ENCODE measurements around the gene SCCPDH.

Gene SCCPDH

DNA sequence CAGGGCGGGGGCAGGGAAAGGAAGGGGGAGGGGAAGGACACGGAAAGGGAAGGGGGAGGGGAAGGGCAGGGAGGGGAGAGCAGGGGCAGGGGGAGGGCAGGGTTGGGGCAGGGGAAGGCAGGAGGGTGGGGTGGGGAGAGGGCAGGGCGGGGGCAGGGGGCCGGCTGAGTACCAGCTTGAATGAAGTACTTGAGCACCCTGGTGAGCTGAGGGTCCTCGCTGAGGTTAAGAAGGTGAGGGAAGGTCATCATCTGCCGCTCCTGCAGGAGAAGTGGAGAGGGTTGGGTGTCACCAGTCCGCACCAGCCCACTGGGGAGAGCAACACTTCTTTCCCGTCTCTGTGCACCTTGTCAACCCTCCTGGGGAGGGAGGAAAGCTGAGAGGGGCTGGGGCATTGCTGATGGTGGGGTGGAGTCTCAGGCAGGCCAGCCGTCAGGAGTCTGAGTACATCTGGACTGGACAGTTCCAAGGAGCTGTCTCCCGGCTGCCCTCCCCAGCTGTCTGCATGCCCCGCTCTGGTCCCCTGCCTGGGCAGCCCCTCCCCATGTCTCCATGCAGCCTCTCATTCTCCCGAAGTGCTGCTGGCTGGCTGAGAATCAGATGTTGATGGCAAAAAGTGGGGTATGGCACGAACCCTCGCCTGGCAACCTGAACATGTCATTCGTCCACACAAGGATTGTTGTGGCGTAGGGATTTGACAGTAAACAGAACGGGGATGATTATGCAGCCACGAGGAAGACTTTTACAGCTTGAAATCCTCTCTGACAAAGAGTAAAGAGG is 70.0 kb downstream of the SCCPDH start:
- TF ChIP-seq, protein P1, sequence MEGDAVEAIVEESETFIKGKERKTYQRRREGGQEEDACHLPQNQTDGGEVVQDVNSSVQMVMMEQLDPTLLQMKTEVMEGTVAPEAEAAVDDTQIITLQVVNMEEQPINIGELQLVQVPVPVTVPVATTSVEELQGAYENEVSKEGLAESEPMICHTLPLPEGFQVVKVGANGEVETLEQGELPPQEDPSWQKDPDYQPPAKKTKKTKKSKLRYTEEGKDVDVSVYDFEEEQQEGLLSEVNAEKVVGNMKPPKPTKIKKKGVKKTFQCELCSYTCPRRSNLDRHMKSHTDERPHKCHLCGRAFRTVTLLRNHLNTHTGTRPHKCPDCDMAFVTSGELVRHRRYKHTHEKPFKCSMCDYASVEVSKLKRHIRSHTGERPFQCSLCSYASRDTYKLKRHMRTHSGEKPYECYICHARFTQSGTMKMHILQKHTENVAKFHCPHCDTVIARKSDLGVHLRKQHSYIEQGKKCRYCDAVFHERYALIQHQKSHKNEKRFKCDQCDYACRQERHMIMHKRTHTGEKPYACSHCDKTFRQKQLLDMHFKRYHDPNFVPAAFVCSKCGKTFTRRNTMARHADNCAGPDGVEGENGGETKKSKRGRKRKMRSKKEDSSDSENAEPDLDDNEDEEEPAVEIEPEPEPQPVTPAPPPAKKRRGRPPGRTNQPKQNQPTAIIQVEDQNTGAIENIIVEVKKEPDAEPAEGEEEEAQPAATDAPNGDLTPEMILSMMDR (conservative IDR thresholded peaks at IDR 0.05), result no peak
- TF ChIP-seq ZFX (IDR thresholded peaks at IDR 0.05), result no peak
- H3K27ac ChIP-seq, result no peak overlapping the region

DNA sequence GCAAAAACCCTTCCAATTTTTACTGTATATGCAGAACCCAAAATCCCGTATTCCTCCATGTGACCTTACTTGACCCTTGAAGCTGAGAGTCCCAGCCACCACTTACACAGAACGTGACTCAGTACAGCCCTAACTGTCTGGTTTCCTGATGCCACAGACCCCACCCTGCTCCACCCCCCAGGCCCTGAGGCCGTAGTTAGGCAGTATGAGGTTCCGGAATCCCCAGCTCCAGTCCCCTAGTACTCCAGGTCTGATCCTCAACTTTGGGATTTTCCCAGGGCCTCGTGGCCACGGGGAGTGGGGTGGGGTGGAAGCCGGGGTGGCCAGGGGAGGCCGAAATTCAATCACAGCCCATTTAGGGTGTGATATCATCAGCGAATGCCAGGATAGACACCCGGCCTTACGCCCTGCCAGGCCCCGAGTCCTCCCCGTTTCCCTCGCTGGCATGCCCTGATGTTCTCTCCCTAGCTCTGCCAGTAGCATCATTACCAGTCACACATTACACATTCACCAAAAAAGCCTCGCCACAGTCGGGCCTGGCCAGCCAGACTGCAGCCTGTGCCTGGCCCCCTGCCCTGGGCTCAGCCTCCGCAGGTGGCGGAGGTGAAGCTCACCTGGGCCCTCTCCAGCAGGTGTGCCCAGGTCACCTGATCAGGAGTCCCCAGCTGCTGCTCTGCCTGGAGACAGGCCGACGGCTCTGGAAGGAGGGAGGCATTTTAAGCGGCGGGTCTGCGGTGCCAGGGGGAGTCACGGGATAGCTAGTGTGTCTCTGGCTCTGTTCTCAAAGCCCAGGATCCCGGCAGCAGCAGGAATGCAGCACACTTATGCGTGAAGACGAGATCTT is 70.8 kb downstream of the SCCPDH start:
- no peak overlapping the region for H3K27ac ChIP-seq
- TF ChIP-seq ZFX (IDR thresholded peaks at IDR 0.05), result no peak
- TF ChIP-seq, protein P1 (conservative IDR thresholded peaks at IDR 0.05), result no peak

DNA sequence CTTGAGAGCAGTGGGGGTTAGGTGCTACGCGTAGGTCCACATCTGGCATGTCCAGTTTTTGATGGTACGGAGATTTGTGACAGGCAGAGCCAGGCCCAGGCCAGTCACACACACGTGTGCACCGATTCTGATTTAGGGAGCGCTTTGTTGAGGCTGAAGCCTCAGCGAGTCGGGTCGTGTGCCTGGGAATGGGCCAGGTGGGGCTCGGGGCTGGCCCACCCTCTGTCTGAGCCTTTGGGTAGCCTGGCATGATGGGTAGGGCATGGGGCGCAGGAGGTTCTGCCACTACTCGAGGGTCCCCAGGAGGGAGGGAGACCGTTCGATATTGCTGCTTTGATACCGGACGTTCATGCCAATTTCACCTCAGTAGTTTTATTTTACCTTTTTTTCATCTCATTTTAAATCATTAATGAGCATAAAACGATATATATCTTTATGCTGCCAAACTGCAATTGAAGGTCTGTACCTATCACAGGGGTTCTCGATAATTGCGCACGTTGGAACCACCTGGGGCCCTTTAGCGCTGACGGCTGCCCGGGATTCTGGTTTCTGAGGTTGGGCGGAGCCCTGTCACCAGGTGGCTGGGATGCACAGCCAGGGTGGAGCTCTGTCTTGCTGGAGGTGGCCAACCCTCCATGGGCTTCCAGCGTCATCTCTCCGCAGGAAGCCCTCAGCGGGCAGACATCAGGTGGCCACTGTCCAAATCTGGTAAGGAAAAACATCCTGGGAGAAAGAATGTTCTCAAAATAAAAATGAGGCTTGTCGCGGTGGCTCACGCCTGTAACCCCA is 71.9 kb downstream of the SCCPDH start:
- H3K27ac ChIP-seq, result no peak overlapping the region
- TF ChIP-seq ZFX (IDR thresholded peaks at IDR 0.05), result no peak
- TF ChIP-seq, protein P1 (conservative IDR thresholded peaks at IDR 0.05), result no peak

DNA sequence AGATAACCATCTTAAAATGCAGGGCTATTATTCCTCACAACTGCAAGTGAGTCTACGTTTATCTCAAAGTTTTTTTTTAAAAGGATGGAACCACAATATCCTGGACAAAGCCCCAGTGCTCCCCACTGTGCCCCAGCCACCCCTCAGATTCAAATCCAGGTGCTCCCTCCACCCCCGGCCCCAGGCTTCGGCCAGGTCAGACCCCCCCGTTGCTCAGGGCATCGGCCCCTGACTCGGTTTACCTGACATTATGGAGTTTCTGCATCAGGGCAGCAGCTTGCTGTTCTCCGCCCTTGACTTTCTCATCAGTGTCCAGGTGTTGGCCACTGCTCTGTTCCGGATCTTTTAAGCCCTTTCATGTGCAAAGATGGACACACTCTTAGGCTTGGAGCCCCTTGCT is 72.9 kb downstream of the SCCPDH start:
- H3K27ac ChIP-seq, result no peak overlapping the region
- no peak for TF ChIP-seq ZFX (IDR thresholded peaks at IDR 0.05)
- TF ChIP-seq, protein P1 (conservative IDR thresholded peaks at IDR 0.05), result no peak

DNA sequence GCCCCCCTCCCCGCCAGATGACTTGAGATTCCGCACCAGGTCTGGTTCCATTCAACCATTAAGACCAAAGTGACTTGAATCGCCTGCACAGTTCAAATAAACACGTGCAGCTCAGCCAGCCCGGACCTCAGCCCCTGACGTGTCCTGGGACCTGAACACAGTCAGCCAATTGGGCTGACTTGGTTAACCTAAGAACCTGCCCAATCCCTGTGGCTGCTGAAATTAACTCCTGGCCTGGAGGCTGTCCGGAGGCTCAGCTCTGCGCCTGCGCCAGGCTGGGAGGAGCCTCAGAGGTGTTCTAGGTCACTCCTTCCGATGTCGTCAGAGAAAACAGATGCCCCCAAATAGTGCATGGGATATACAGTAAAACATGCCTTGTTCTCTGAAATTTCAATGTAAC is 73.4 kb downstream of the SCCPDH start:
- TF ChIP-seq ZFX (IDR thresholded peaks at IDR 0.05), result no peak
- TF ChIP-seq, protein P1 (conservative IDR thresholded peaks at IDR 0.05), result no peak

DNA sequence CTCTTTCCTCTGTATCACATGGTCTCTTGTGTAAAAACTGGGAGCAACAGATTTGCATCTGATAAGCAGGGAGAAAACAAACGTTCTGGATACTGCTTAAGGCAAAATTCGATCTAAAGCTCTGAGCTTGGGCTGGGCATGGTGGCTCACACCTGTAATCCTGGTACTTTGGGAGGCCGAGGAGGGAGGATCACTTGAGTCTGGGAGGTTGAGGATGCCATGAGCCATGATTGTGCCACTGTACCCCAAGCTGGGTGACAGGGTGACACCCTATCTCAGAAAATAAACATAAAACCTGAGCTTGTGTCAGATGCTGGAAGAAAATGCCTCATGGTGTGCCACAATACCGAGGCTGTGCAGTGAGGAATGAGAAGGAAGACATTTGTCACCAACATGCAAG is 73.9 kb downstream of the SCCPDH start:
- no peak for TF ChIP-seq ZFX (IDR thresholded peaks at IDR 0.05)
- TF ChIP-seq, protein P1 (conservative IDR thresholded peaks at IDR 0.05), result no peak
- no peak overlapping the region for H3K27ac ChIP-seq

More for the DNA sequence above, 73.4 kb downstream of the SCCPDH start:
- no peak overlapping the region for H3K27ac ChIP-seq
